ENCODE results near the gene CRYBG2.
"Not testable (repeated sequence)": the region's sequence is repeated elsewhere in the genome, so short reads cannot be mapped to it uniquely, and the experiment has no call there.

The CRYBG2 gene

GRCh38 chr1:26373281-26373680, 19.4 kb upstream of the CRYBG2 start:
- no peak for TF ChIP-seq EZH2 (optimal IDR thresholded peaks at IDR 0.05; ENCODE audit: low read depth, low read length)
- TF ChIP-seq EZH2phosphoT487 (IDR thresholded peaks at IDR 0.05; ENCODE audit: low read length): no peak
- TF ChIP-seq CTCF (IDR thresholded peaks at IDR 0.05; ENCODE audit: low read length): no peak
- H3K4me1 ChIP-seq (ENCODE audit: low read length): peaks cover 2% of the 10 kb centered on the region
- H3K9me3 ChIP-seq (replicated peaks; ENCODE audit: insufficient read depth, low read length): no peaks in the 10 kb centered on the region
- 0 out of 2 replicates have a peak, but pooled peaks cover 6% of the 10 kb centered on the region for H3K27me3 ChIP-seq (replicated peaks; ENCODE audit: insufficient read depth, low read length)
- no peak overlapping the region for H3K4me2 ChIP-seq (ENCODE audit: low read depth, low read length)
- no peaks in the 10 kb centered on the region for H4K20me1 ChIP-seq (ENCODE audit: insufficient read depth, low read length)
- H3K79me2 ChIP-seq (ENCODE audit: low read length): no peaks in the 10 kb centered on the region
- no peak overlapping the region for H2AFZ ChIP-seq (ENCODE audit: low read length)
- no peak overlapping the region for H3K9ac ChIP-seq (ENCODE audit: low read length)
- H3K4me3 ChIP-seq (ENCODE audit: low read length): no peak overlapping the region
- H3K27ac ChIP-seq (ENCODE audit: low read length): no peak overlapping the region
- no peaks in the 10 kb centered on the region for H3F3A ChIP-seq (ENCODE audit: insufficient read depth, low read length)
- no peaks in the 10 kb centered on the region for H3K9me2 ChIP-seq (replicated peaks; ENCODE audit: insufficient read depth, low read length)
- no peak for DNase-seq
- no peaks in the 10 kb centered on the region for H3K36me3 ChIP-seq (replicated peaks; ENCODE audit: insufficient read depth, low read length)

DNA sequence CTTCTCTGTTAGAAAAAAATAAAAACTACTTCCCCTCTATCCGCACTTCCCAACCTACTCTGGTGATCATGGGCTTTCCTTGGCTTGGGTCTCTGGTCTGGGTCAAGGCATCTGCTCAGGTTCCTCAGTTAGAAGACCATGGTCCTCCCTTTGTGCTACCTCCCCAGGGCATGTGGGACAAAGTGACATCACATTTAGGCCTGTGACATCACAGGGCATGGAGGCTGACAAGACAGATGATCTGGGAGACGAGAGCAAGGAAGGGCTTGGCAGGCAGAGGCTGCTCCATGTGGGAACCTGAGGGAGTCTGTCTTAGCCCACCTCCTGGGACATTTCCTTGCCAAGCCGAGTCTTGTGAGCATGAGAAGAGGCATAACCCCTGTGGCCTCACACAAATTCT, 18.7 kb upstream of the CRYBG2 start, which contains the start of gene ZNF683:
TSS of gene ZNF683 (minus strand) at position 140 of the 400 bp plus-strand sequence. CDS start 4,179 bp downstream, outside the sequence.
- not testable (repeated sequence) for DNase-seq; H3K4me1 ChIP-seq (ENCODE audit: low read length); H3K9me2 ChIP-seq (replicated peaks; ENCODE audit: insufficient read depth, low read length); H2AFZ ChIP-seq (ENCODE audit: low read length); H3K27ac ChIP-seq (ENCODE audit: low read length); H3K36me3 ChIP-seq (replicated peaks; ENCODE audit: insufficient read depth, low read length); H3K4me2 ChIP-seq (ENCODE audit: low read depth, low read length); H3K9me3 ChIP-seq (replicated peaks; ENCODE audit: insufficient read depth, low read length); H3K79me2 ChIP-seq (ENCODE audit: low read length); H3K4me3 ChIP-seq (ENCODE audit: low read length); H4K20me1 ChIP-seq (ENCODE audit: insufficient read depth, low read length); H3F3A ChIP-seq (ENCODE audit: insufficient read depth, low read length); H3K9ac ChIP-seq (ENCODE audit: low read length)
- peaks cover 13% of the 10 kb centered on the region for H3K27me3 ChIP-seq (replicated peaks; ENCODE audit: insufficient read depth, low read length)

GRCh38 chr1:26372039-26372438, 18.1 kb upstream of the CRYBG2 start:
- Histone ChIP-seq H2AFZ (ENCODE audit: low read length) (no peak overlapping the region), H3F3A (ENCODE audit: insufficient read depth, low read length) (no peaks in the 10 kb centered on the region), H3K27ac (ENCODE audit: low read length) (no peak overlapping the region), H3K27me3 (replicated peaks; ENCODE audit: insufficient read depth, low read length) (peaks cover 14% of the 10 kb centered on the region), H4K20me1 (ENCODE audit: insufficient read depth, low read length) (no peaks in the 10 kb centered on the region), H3K9ac (ENCODE audit: low read length) (no peak overlapping the region), H3K79me2 (ENCODE audit: low read length) (no peaks in the 10 kb centered on the region), H3K4me1 (ENCODE audit: low read length) (no peaks in the 10 kb centered on the region), H3K9me3 (replicated peaks; ENCODE audit: insufficient read depth, low read length) (no peaks in the 10 kb centered on the region), H3K36me3 (replicated peaks; ENCODE audit: insufficient read depth, low read length) (no peaks in the 10 kb centered on the region), H3K4me2 (ENCODE audit: low read depth, low read length) (no peak overlapping the region), H3K9me2 (replicated peaks; ENCODE audit: insufficient read depth, low read length) (no peaks in the 10 kb centered on the region), H3K4me3 (ENCODE audit: low read length) (no peak overlapping the region)
- TF ChIP-seq CTCF (IDR thresholded peaks at IDR 0.05; ENCODE audit: low read length) (no peak), EZH2 (optimal IDR thresholded peaks at IDR 0.05; ENCODE audit: low read depth, low read length) (no peak), EZH2phosphoT487 (IDR thresholded peaks at IDR 0.05; ENCODE audit: low read length) (no peak)
- no peak for DNase-seq

DNA sequence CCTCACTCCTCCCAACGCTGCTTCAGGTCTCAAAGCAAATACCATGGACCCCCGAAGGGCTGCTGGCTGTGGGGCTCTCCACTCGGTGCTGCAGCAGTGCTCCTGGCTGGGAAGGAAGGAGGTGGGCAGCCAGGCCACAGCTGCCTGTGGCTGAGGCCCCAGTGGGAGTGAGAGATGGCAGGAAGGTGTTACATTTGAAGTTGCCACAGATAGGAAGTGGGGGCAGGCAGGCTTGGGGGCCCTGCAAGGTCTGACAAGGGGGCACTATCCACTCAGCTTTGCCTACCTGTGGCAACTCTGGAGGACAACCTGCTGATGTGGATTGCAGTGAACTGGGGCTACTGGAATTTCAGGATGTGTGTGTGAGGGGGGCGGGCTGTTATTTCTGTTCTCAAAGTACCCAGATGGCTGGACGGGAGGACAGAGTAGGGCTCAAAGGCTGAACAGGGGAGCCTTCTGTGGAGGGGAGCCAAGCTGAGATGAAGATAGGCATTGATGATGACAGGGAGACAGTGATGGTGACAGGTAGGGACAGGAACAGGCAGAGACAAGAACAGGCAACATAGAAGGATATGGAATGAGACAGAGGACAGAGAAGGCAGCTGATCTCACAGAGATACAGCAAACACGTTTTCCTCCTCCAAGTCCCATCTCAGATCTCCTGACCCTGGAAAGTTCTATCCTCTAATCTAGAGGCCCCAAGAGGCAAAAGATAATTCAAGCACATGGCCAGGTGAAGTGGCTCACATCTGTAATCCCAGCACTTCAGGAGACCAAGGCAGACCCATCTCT, 16.9 kb upstream of the CRYBG2 start:
- Histone ChIP-seq H3K27me3 (replicated peaks; ENCODE audit: insufficient read depth, low read length) (peaks cover 17% of the 10 kb centered on the region), H3K36me3 (replicated peaks; ENCODE audit: insufficient read depth, low read length) (no peaks in the 10 kb centered on the region), H3K27ac (ENCODE audit: low read length) (no peak overlapping the region), H3K79me2 (ENCODE audit: low read length) (no peaks in the 10 kb centered on the region), H4K20me1 (ENCODE audit: insufficient read depth, low read length) (no peaks in the 10 kb centered on the region), H3K9me3 (replicated peaks; ENCODE audit: insufficient read depth, low read length) (no peaks in the 10 kb centered on the region), H2AFZ (ENCODE audit: low read length) (no peak overlapping the region), H3K4me2 (ENCODE audit: low read depth, low read length) (no peak overlapping the region), H3K4me3 (ENCODE audit: low read length) (no peak overlapping the region), H3K9ac (ENCODE audit: low read length) (no peak overlapping the region), H3F3A (ENCODE audit: insufficient read depth, low read length) (no peaks in the 10 kb centered on the region), H3K4me1 (ENCODE audit: low read length) (no peaks in the 10 kb centered on the region), H3K9me2 (replicated peaks; ENCODE audit: insufficient read depth, low read length) (no peaks in the 10 kb centered on the region)
- no peak for DNase-seq
- TF ChIP-seq CTCF (IDR thresholded peaks at IDR 0.05; ENCODE audit: low read length) (no peak), EZH2phosphoT487 (IDR thresholded peaks at IDR 0.05; ENCODE audit: low read length) (no peak), EZH2 (optimal IDR thresholded peaks at IDR 0.05; ENCODE audit: low read depth, low read length) (no peak)
